Nephron progenitor cell (in vitro differentiated cells): ENCODE measurements around the gene ELMO3.

Experiments used
- DNase-seq: peaks from one replicate; pipeline ENCODE4 v3.0.0; 2021
- H3K27ac Mint-ChIP-seq: 2 replicates; pipeline ENCODE4 v1.8.0; 2021; ENCODE audit warnings: mild to moderate bottlenecking, moderate library complexity, mixed read lengths
- H3K27me3 Mint-ChIP-seq: 2 replicates; pipeline ENCODE4 v1.8.0; 2021; ENCODE audit warnings: mild to moderate bottlenecking, low read depth, mixed read lengths; ENCODE audit not compliant: poor library complexity
- H3K36me3 Mint-ChIP-seq: 2 replicates; pipeline ENCODE4 v1.8.0; 2021; ENCODE audit warnings: low read depth, mixed read lengths
- H3K4me1 Mint-ChIP-seq: 2 replicates; pipeline ENCODE4 v1.8.0; 2021; ENCODE audit warnings: mixed read lengths
- H3K4me3 Mint-ChIP-seq: 2 replicates; pipeline ENCODE4 v1.8.0; 2021; ENCODE audit warnings: mild to moderate bottlenecking, moderate library complexity, mixed read lengths
- H3K9me3 Mint-ChIP-seq: 2 replicates; pipeline ENCODE4 v1.8.0; 2021; ENCODE audit warnings: mild to moderate bottlenecking, moderate library complexity, mixed read lengths
- TF ChIP-seq, protein P1 (sequence below): fragments of 200-600 bp; sonication (generic); IDR thresholded peaks from 2 replicates; pipeline ENCODE4 v1.5.0; 2021; ENCODE audit warnings: antibody characterized with exemption

The ELMO3 gene

GRCh38 chr16:67179421-67180080 lies 19.4 kb upstream of the ELMO3 start:
- H3K9me3 Mint-ChIP-seq, result no peaks in the 10 kb centered on the region
- H3K27me3 Mint-ChIP-seq, result peaks cover 55% of the 10 kb centered on the region
- peaks cover 21% of the 10 kb centered on the region for H3K36me3 Mint-ChIP-seq
- TF ChIP-seq, protein P1, sequence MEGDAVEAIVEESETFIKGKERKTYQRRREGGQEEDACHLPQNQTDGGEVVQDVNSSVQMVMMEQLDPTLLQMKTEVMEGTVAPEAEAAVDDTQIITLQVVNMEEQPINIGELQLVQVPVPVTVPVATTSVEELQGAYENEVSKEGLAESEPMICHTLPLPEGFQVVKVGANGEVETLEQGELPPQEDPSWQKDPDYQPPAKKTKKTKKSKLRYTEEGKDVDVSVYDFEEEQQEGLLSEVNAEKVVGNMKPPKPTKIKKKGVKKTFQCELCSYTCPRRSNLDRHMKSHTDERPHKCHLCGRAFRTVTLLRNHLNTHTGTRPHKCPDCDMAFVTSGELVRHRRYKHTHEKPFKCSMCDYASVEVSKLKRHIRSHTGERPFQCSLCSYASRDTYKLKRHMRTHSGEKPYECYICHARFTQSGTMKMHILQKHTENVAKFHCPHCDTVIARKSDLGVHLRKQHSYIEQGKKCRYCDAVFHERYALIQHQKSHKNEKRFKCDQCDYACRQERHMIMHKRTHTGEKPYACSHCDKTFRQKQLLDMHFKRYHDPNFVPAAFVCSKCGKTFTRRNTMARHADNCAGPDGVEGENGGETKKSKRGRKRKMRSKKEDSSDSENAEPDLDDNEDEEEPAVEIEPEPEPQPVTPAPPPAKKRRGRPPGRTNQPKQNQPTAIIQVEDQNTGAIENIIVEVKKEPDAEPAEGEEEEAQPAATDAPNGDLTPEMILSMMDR, result no peak
- H3K4me1 Mint-ChIP-seq, result peaks cover 12% of the 10 kb centered on the region
- no peak for DNase-seq
- no peak overlapping the region for H3K27ac Mint-ChIP-seq
- H3K4me3 Mint-ChIP-seq, result no peak overlapping the region

DNA sequence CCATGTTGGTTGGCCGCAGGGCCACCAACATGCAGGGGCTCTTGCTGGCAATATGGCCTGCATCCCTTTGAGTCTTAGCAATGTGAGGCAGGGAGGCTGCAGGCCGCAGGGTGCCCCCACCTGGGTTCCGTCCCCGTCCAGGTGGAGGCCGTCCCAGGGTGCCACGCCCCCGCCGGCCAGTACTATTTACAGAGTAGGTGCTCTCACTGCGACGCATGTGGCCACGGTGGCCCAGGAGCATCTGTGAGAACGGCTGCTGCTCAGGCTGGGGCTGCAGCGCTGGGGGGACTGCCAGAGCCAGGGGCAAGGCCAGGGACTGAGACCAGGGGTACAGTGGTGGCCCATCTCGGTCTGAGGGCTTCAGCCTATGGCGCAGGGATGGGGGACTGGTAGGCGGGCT lies 18.8 kb upstream of the ELMO3 start:
- TF ChIP-seq, protein P1, result no peak
- no peak for DNase-seq
- Mint-ChIP-seq H3K9me3 (peaks cover 2% of the 10 kb centered on the region), H3K4me1 (peaks cover 15% of the 10 kb centered on the region), H3K27ac (no peak overlapping the region), H3K36me3 (peaks cover 21% of the 10 kb centered on the region), H3K27me3 (peaks cover 55% of the 10 kb centered on the region), H3K4me3 (no peak overlapping the region)

DNA sequence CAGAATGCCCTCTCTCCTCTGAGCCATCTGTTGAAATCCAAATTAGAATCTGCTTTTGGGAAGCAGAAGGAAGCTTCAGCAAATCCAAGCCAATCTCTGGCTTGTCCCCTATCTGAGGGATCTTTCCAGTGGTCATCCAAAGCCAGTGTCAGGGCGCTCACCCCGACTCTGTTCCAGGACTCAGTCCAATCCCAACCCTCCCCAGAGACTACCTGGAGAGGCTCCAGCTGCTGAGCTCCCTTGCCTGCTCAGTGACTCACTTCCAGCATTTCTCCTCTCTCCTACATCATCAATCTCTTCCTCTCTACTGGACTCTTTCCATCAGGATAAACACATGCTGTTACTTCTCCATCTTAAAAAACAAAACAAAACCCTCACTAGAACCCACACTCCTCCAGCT lies 17.6 kb upstream of the ELMO3 start:
- peaks cover 3% of the 10 kb centered on the region for H3K9me3 Mint-ChIP-seq
- peaks cover 55% of the 10 kb centered on the region for H3K27me3 Mint-ChIP-seq
- TF ChIP-seq, protein P1, result no peak
- H3K4me1 Mint-ChIP-seq, result peaks cover 20% of the 10 kb centered on the region
- no peak overlapping the region for H3K4me3 Mint-ChIP-seq
- H3K36me3 Mint-ChIP-seq, result peaks cover 10% of the 10 kb centered on the region
- no peak for DNase-seq
- no peak overlapping the region for H3K27ac Mint-ChIP-seq

GRCh38 chr16:67182288-67182687 lies 16.6 kb upstream of the ELMO3 start:
- Mint-ChIP-seq H3K27ac (no peak overlapping the region), H3K36me3 (peaks cover 4% of the 10 kb centered on the region), H3K4me1 (peaks cover 20% of the 10 kb centered on the region), H3K9me3 (peaks cover 3% of the 10 kb centered on the region), H3K4me3 (no peak overlapping the region), H3K27me3 (peaks cover 51% of the 10 kb centered on the region)
- no peak for DNase-seq
- TF ChIP-seq, protein P1, result no peak

DNA sequence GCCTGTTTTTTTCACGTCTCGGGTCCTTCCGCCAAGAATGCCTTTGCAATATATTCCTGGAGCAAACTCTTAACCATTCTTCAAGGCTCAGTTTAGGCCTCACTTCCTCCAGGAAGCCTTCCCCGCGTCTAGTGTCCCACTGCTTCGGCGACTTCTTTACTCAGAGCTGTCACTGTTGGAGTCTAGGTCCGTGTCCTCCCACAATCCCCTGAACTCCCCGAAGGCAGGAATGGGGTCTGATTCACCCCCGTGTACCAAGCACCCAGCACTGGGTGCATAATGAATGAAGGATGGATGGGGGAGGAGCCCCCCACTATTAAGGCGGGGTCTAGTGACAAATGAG lies 15.7 kb upstream of the ELMO3 start:
- Mint-ChIP-seq H3K27me3 (peaks cover 48% of the 10 kb centered on the region), H3K9me3 (peaks cover 3% of the 10 kb centered on the region), H3K4me3 (no peak overlapping the region), H3K36me3 (no peaks in the 10 kb centered on the region), H3K27ac (no peak overlapping the region), H3K4me1 (peaks cover 16% of the 10 kb centered on the region)
- TF ChIP-seq, protein P1, result no peak
- no peak for DNase-seq
